Pancreas (tissue), 10 donors: Measurements from ENCODE around the gene OR7G2. TPM values are rescaled to one million over a fixed set of nuclear protein-coding genes. Genes with fewer than 3 reads are reported as not detected.

Experiments used
- ATAC-seq, 4 donors: fragments of 200-7000 bp; cut with Tn5 transposase; one replicate each; pipeline versions ENCODE4 v1.8.0 to v1.9.1; 2020; ENCODE audit warnings: mild to moderate bottlenecking in 4 of 4, moderate library complexity in 4 of 4
- DNase-seq, 6 donors: peaks; one replicate each; pipeline ENCODE4 v3.0.0-alpha.2; 2020
- FAIRE-seq: peaks from 2 replicates; lab custom pipeline; 2012; peaks lifted over from hg19 to GRCh38; lab: Jason Lieb, UNC
- H3K27ac ChIP-seq, 4 donors: fragments of 200-600 bp; sonication (generic); 1 replicate in 3 of 4; 2 replicates in 1 of 4; pipeline versions ENCODE4 v1.5.0 to v1.8.0; 2020
- H3K27me3 ChIP-seq, 4 donors: fragments of 200-600 bp; one replicate each; pipeline ENCODE4 v1.8.0; 2021
- H3K36me3 ChIP-seq, 3 donors: fragments of 200-600 bp; sonication (generic) in 1 of 3; one replicate each; pipeline versions ENCODE4 v1.5.0 to v1.8.0; 2020 to 2021
- H3K4me1 ChIP-seq, 3 donors: fragments of 200-600 bp; one replicate each; pipeline ENCODE4 v1.8.0; 2021
- H3K4me3 ChIP-seq, 4 donors: fragments of 200-600 bp; sonication (generic) in 2 of 4; one replicate each; pipeline versions ENCODE4 v1.5.0 to v1.8.0; 2020 to 2021
- H3K9me3 ChIP-seq, 4 donors: fragments of 200-600 bp; one replicate each; pipeline ENCODE4 v1.8.0; 2021
- CTCF ChIP-seq, 4 donors: fragments of 200-600 bp; sonication (generic) in 3 of 4; IDR thresholded peaks; one replicate each; pipeline versions ENCODE4 v1.5.0 to v1.8.0; 2021; ENCODE audit warnings: antibody characterized with exemption in 4 of 4
- WGBS, 2 donors: extraction: QIAGEN DNeasy Blood & Tissue Kit; methylation state at CpG; one replicate each; pipeline ENCODE4 v1.1.7; 2013; 5-methylcytosine and 5-hydroxymethylcytosine counted together
- intact Hi-C, 3 donors: fragments of 100-400 bp; cut with DNase I; formaldehyde crosslinking; loops; one replicate each; pipeline versions ENCODE4 v1.11.1 to v1.14.2; 2022
- polyA plus RNA-seq, 2 donors: library from polyadenylated mRNA; stranded (reverse); fragments of 200-250 nt; gene quantifications; one replicate each; pipeline ENCODE4 v1.2.3, GENCODE V29; 2013
- total RNA-seq, 6 donors: library from RNA; stranded (reverse); fragmentation: NEBNext Ultra II Directional in 4 of 6; extraction: Animal tissue kit (Norgen Biotek cat#: 25700) in 4 of 6; gene quantifications; one replicate each; pipeline versions ENCODE4 v1.2.1 to v1.2.4, GENCODE V29; 2021 to 2023
- donor health status: healthy with polysubstance abuse.
- donor health status: DM: no; HTN: no; CAD: no; lungs with moderate emphysema.
- donor health status: DM: no; HTN: no; CAD: no.
- donor health status: control.
- donor health status: control.
- donor health status: Bipolar disorder and iron deficiency.
- donor health status: DM: yes; HTN: yes; CAD: no.
- donor health status: DM: no; HTN: no; CAD: no.
- donor health status: DM: no; HTN: no; CAD: no.
- donor health status: DM: yes; HTN: yes; CAD: no.

OR7G2 gene
- total RNA-seq (not detected), polyA plus RNA-seq (not detected)

GRCh38 chr19:9107375-9107774 lies at the start of gene OR7G2:
Gene OR7G2, minus strand, starts transcription at chr19:9107475. Its CDS starts 4,232 bp downstream, at chr19:9103243.
- no peak for TF ChIP-seq CTCF (IDR thresholded peaks at IDR 0.05)
- no peak for DNase-seq
- Histone ChIP-seq H3K27ac (no peak within 1 kb of the TSS), H3K4me3 (no peak within 1 kb of the TSS), H3K36me3 (no peaks in the 10 kb centered on the region), H3K9me3 (no peaks in the 10 kb centered on the region), H3K27me3 (no peaks in the 10 kb centered on the region), H3K4me1 (no peaks in the 10 kb centered on the region)
- no peak for ATAC-seq
- intact Hi-C loops: no loop called here
- 34 to 43% methylated on average over 8 of the region's 8 CpGs for WGBS, 2 donors
- no peak for FAIRE-seq

GRCh38 chr19:9156304-9156703 lies 49.0 kb upstream of the OR7G2 start:
- H3K27me3 ChIP-seq: no peaks in the 10 kb centered on the region
- peaks cover 9 to 49% (median 42%) of the 10 kb centered on the region in 3 donors for H3K36me3 ChIP-seq
- no peak overlapping the region for H3K4me3 ChIP-seq
- intact Hi-C loops: no loop called here
- ATAC-seq (no peak), DNase-seq (no peak), FAIRE-seq (no peak)
- no peak overlapping the region for H3K27ac ChIP-seq
- H3K9me3 ChIP-seq: no peaks in the 10 kb centered on the region
- WGBS, 2 donors: 86 to 91% methylated on average over 1 of the region's 1 CpG
- no peak for TF ChIP-seq CTCF (IDR thresholded peaks at IDR 0.05)
- no peaks in the 10 kb centered on the region for H3K4me1 ChIP-seq

GRCh38 chr19:9155591-9155990 lies 48.3 kb upstream of the OR7G2 start:
- no peaks in the 10 kb centered on the region for H3K27me3 ChIP-seq
- TF ChIP-seq CTCF (IDR thresholded peaks at IDR 0.05): no peak
- intact Hi-C loops: no loop called here
- no peak overlapping the region for H3K4me3 ChIP-seq
- WGBS, 2 donors: 99% methylated on average over 4 of the region's 4 CpGs
- ATAC-seq: no peak
- no peak for FAIRE-seq
- no peak for DNase-seq
- H3K27ac ChIP-seq: no peak overlapping the region
- H3K36me3 ChIP-seq: peaks cover 9 to 42% (median 35%) of the 10 kb centered on the region in 3 donors
- H3K4me1 ChIP-seq: no peaks in the 10 kb centered on the region
- no peaks in the 10 kb centered on the region for H3K9me3 ChIP-seq

GRCh38 chr19:9151367-9151766 lies 44.1 kb upstream of the OR7G2 start:
- ATAC-seq (no peak), FAIRE-seq (no peak), DNase-seq (no peak)
- intact Hi-C loops: no loop called here
- H3K4me1 ChIP-seq: no peaks in the 10 kb centered on the region
- 92 to 94% methylated on average over 5 of the region's 5 CpGs for WGBS, 2 donors
- H3K27me3 ChIP-seq: no peaks in the 10 kb centered on the region
- no peak overlapping the region for H3K4me3 ChIP-seq
- H3K36me3 ChIP-seq: no peaks in the 10 kb centered on the region
- H3K27ac ChIP-seq: no peak overlapping the region
- no peak for TF ChIP-seq CTCF (IDR thresholded peaks at IDR 0.05)
- no peaks in the 10 kb centered on the region for H3K9me3 ChIP-seq

- no peak for FAIRE-seq
- no peak overlapping the region for H3K27ac ChIP-seq
- H3K27me3 ChIP-seq: no peaks in the 10 kb centered on the region
- H3K36me3 ChIP-seq: no peaks in the 10 kb centered on the region
- no peak for ATAC-seq
- no peaks in the 10 kb centered on the region for H3K4me1 ChIP-seq
- H3K9me3 ChIP-seq: no peaks in the 10 kb centered on the region
- TF ChIP-seq CTCF (IDR thresholded peaks at IDR 0.05): no peak
- DNase-seq: no peak
- WGBS, 2 donors: 95% methylated on average over 5 of the region's 5 CpGs
- H3K4me3 ChIP-seq: no peak overlapping the region
- intact Hi-C loops: no loop called here
Measured at GRCh38 chr19:9150650-9151049, 43.4 kb upstream of the OR7G2 start.
